HEK293T (cell line): Measurements from ENCODE around the gene CYP26B1.
A peak's percentile ranks its signal among the peaks of the same experiment; 100 is the strongest.

ENCODE experiments used
- CTCF ChIA-PET: fragments of 350-600 bp; formaldehyde crosslinking; extraction: SDS; loops from one replicate; lab custom pipeline; 2021; ENCODE audit warnings: antibody characterized with exemption, inconsistent platforms; lab: Yijun Ruan, JAX
- POLR2A ChIA-PET: fragments of 350-600 bp; formaldehyde crosslinking; extraction: SDS; loops from one replicate; lab custom pipeline; 2020; ENCODE audit warnings: antibody characterized with exemption, inconsistent platforms; lab: Yijun Ruan, JAX
- DNase-seq: peaks from one replicate; pipeline ENCODE4 v3.0.0; 2012; ENCODE audit warnings: mixed read lengths; ENCODE audit errors: extremely low spot score
- ARNT ChIP-seq: fragments of 450-650 bp; IDR thresholded peaks from 2 replicates; pipeline ENCODE4 v1.6.1; 2017; ENCODE audit warnings: mild to moderate bottlenecking
- BHLHE40 ChIP-seq: fragments of 450-650 bp; IDR thresholded peaks from 2 replicates; pipeline ENCODE4 v1.6.1; 2016; ENCODE audit warnings: mild to moderate bottlenecking, moderate library complexity, borderline replicate concordance
- CTBP1 ChIP-seq: fragments of 450-650 bp; IDR thresholded peaks from 2 replicates; pipeline ENCODE4 v1.6.1; 2016; ENCODE audit warnings: borderline replicate concordance
- ELF4 ChIP-seq: fragments of 450-650 bp; IDR thresholded peaks from 2 replicates; pipeline ENCODE4 v1.6.1; 2017; ENCODE audit warnings: antibody characterized with exemption
- FOXA1 ChIP-seq: fragments of 450-650 bp; IDR thresholded peaks from 2 replicates; pipeline ENCODE4 v1.6.1; 2016; ENCODE audit warnings: mild to moderate bottlenecking
- FOXK2 ChIP-seq: fragments of 450-650 bp; IDR thresholded peaks from 2 replicates; pipeline ENCODE4 v1.6.1; 2016; ENCODE audit warnings: mild to moderate bottlenecking
- FOXM1 ChIP-seq: fragments of 450-650 bp; IDR thresholded peaks from 2 replicates; pipeline ENCODE4 v1.6.1; 2017; ENCODE audit warnings: mild to moderate bottlenecking, borderline replicate concordance
- HDGF ChIP-seq: fragments of 450-650 bp; IDR thresholded peaks from 2 replicates; pipeline ENCODE4 v1.6.1; 2017; ENCODE audit warnings: antibody characterized with exemption, borderline replicate concordance
- L3MBTL2 ChIP-seq: fragments of 450-650 bp; conservative IDR thresholded peaks from 2 replicates; pipeline ENCODE4 v1.6.1; 2016; ENCODE audit warnings: mild to moderate bottlenecking
- LEF1 ChIP-seq: fragments of 450-650 bp; IDR thresholded peaks from 2 replicates; pipeline ENCODE4 v1.6.1; 2017; ENCODE audit warnings: mild to moderate bottlenecking, borderline replicate concordance
- NFRKB ChIP-seq: fragments of 450-650 bp; IDR thresholded peaks from 2 replicates; pipeline ENCODE4 v1.6.1; 2016; ENCODE audit warnings: mild to moderate bottlenecking, moderate library complexity
- SP1 ChIP-seq: fragments of 450-650 bp; IDR thresholded peaks from 2 replicates; pipeline ENCODE4 v1.6.1; 2017
- SUZ12 ChIP-seq: fragments of 450-650 bp; IDR thresholded peaks from 2 replicates; pipeline ENCODE4 v1.6.1; 2016; ENCODE audit warnings: mild to moderate bottlenecking
- TARDBP ChIP-seq: fragments of 450-650 bp; IDR thresholded peaks from 2 replicates; pipeline ENCODE4 v1.6.1; 2016
- ZNF384 ChIP-seq: fragments of 450-650 bp; IDR thresholded peaks from 2 replicates; pipeline ENCODE4 v1.6.1; 2016
- TF ChIP-seq, protein P1 (sequence below): fragments of 450-650 bp; IDR thresholded peaks from 2 replicates; pipeline ENCODE4 v1.6.1; 2016

Gene CYP26B1

DNA sequence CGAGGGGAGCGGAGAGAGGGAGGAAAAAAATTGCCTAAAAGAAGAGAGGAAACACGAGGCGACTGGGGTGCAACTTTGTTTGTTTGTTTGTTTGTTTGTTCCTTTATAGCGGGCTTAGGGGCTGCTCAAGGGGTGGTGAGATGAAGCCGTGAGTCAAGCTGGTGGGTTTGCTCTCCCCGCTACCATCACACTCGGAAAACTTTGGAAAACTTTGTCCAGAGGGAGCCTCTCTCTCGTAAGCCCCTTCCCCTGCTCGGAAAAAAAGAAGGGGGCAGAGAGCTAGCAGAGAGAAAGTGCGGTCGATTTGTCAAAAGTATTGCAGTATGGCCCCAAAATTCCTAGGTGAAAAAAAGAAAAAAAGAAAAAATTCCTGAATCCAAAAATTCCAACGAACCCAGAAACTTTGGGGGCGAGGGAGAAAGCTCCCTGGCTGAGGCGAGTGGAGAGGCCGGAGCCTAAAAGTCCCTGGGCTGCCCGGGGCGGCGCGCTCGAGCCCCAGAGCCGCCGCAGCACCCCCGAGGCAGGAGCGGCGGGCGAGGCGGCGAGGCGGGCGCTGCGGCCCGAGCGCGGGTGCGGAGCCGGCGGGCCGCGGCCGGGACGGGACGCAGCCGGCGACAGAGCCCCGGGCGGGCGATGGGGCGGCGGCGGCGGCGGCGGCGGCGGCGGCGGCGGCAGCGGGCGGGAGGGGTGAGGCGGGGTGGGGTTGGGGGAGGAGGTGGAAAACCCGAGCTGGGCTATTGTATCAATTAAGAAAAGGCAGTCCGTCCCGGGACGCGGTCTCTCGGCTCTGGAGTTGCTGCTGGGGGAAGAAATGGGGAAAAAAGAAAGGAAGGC, 558 bp upstream of the CYP26B1 start:
- peak; percentile 32 for DNase-seq
- ChIA-PET POLR2A (no interaction called here), CTCF (interaction anchor here (0.5 to 4.9 kb wide), 2 partner anchors 224 to 323 kb away, joined by 3 to 46 read pairs; no protein-coding TSS in a partner anchor)
- TF ChIP-seq ARNT (no peak), TARDBP (no peak), FOXM1 (no peak), FOXA1 (no peak)

DNA sequence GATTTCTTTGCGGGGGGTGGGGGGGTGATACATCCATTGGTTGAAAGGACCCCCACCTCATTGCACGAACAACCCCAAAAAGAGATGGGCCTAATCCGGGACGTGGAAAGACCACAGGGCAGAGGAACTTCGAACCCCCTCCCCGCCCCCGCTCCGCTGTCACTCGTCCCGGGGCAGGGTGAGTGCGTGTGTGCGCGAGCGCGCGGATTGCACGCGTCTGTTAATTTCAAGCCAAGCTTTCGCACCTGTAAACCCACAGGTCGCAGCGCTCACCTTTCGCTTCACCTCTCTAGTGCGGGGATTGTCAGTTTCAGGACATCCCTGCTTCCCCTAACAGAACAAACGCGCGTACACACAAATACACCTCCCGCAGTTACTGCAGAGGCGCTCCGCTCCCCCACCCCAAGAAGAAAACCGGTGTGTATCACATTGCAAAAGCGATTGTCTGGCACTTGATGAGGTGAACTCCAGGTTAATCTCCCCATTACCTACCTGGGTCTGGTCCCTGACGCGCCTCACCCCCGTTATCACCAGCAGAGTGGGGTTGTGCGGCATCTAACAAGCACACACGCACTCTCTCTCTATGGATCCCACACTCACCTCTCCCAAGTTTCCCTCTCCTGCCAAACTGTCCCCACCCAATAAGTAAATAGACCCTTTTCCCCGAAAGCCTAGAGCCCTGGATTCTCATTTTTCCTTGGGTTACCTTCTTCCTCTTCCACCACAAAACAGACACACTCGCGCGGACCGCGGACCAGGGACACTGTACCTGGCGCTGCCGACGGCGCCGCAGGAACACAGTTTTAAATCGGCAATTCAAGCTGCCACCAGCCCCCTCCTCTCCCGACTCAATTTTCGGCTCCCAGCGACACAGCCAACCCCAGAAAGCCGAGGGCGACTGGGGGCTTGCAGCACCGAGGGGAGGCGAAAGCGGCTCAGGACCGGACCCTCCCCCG, 1.0 kb downstream of the CYP26B1 start:
- ChIA-PET CTCF (interaction anchor here (0.6 kb wide), 1 partner anchor 953 kb away, joined by 4 read pairs; no protein-coding TSS in a partner anchor), POLR2A (no interaction called here)
- TF ChIP-seq NFRKB (no peak), BHLHE40 (no peak), CTBP1 (no peak), LEF1 (no peak), SUZ12 (no peak), ELF4 (no peak), L3MBTL2 (no peak), ARNT (no peak), HDGF (no peak), TARDBP (no peak), SP1 (no peak), ZNF384 (no peak)
- TF ChIP-seq, protein P1, sequence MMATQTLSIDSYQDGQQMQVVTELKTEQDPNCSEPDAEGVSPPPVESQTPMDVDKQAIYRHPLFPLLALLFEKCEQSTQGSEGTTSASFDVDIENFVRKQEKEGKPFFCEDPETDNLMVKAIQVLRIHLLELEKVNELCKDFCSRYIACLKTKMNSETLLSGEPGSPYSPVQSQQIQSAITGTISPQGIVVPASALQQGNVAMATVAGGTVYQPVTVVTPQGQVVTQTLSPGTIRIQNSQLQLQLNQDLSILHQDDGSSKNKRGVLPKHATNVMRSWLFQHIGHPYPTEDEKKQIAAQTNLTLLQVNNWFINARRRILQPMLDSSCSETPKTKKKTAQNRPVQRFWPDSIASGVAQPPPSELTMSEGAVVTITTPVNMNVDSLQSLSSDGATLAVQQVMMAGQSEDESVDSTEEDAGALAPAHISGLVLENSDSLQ: no peak
- no peak for DNase-seq

DNA sequence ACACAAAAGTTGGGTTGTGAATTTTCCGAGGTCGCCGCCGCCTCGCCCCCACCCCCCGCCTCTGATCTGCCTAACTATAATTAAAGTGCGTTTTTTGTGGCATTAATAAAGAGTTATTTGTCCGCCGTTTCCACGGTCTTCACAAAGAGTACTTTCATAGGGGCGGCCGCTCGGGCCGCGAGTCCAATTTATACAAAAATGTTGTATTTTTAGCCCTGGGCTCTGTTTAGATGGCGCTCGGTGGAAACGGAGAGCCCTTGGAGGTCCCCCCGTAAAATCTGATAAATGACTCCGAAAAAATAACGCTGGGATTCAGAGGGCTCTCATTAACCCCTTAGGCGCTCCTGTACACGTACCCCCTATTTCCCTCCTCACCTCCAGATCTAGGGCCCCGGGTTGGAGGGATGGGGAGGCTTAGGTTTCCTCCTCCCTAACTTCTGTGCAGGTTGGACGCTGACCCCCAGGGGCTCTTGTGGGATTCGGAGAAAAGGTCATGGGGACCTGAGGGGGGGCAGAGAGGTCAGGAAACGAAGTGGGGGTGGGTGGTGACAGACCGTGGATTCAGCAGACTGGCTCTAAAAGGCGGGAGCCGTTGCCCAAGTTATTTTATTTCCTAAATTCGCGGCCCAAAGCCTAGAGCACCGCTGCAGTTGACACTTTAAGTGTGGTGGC, 1.9 kb downstream of the CYP26B1 start:
- ChIA-PET POLR2A (interaction anchor here (0.7 kb wide), 1 partner anchor 223 kb away, joined by 3 read pairs; no protein-coding TSS in a partner anchor), CTCF (no interaction called here)
- TF ChIP-seq, protein P1: no peak
- no peak for TF ChIP-seq SP1
- no peak for TF ChIP-seq ARNT
- TF ChIP-seq TARDBP: no peak
- TF ChIP-seq ELF4: no peak
- TF ChIP-seq LEF1: no peak
- TF ChIP-seq SUZ12: no peak
- no peak for TF ChIP-seq ZNF384
- no peak for TF ChIP-seq HDGF
- TF ChIP-seq L3MBTL2: no peak
- no peak for TF ChIP-seq FOXA1
- TF ChIP-seq FOXK2: no peak
- no peak for TF ChIP-seq FOXM1
- TF ChIP-seq CTBP1: no peak
- no peak for TF ChIP-seq NFRKB
- TF ChIP-seq BHLHE40: no peak
- DNase-seq: no peak

DNA sequence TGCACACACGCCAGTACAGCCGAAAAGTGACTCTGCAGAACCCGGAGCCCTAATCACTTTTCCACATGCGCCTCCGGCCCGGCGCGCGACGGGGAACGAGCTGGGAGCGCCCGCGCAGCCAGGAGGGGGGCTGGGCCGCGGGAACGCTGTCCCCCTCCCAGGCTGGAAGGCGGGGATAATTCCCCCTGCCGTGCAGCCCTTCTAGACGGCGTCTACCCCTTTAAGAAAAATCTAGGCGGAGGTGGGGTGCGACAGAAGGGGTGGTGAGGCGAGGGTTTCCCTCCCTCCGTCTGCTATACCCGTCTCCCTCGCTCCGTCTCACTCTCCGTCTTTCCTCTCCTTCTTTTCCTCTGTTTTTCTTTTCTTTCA, 2.4 kb downstream of the CYP26B1 start:
- ChIA-PET CTCF (no interaction called here), POLR2A (interaction anchor here (0.7 kb wide), 1 partner anchor 222 kb away, joined by 3 read pairs; no protein-coding TSS in a partner anchor)
- TF ChIP-seq FOXA1: no peak
- TF ChIP-seq L3MBTL2: peak; percentile 50
- TF ChIP-seq ZNF384: no peak
- TF ChIP-seq ARNT: no peak
- DNase-seq: peak; percentile 54

DNA sequence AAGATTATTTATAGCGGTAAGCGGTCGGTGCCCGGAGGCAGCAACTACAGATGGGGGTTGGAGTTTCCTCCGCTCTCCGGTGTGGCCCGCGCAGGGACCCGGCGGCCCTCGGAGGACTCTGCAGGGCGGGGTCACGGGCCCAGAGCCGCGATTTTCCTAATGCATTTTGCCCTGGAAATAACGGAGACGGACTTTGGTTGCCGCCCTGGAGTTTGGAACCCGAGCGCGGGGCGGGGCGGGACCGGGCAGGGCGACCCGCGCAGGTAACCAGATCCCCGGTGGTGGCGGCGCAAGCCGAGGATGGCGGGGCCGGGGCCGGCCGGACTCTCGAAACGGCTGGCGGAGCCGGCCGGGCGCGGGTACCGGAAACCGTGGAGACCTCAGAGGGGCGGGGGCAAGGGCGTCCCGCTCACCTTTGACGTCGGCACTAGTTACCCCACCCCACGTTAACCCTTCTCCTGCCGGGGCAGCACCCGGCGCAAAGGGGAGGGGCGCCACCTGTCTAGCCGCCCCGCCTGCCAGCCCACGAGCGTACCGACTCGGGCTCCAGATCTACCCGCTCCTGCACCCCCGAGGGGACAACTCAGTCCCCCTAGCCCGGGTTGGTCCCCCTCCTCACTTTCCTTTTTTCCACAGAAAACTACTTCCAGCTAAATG, 2.9 kb downstream of the CYP26B1 start:
- CTCF ChIA-PET: no interaction called here
- POLR2A ChIA-PET: interaction anchor here (0.7 kb wide), 1 partner anchor 222 kb away, joined by 3 read pairs; no protein-coding TSS in a partner anchor
- TF ChIP-seq LEF1: no peak
- no peak for TF ChIP-seq TARDBP
- no peak for TF ChIP-seq SUZ12
- no peak for TF ChIP-seq ZNF384
- TF ChIP-seq FOXK2: no peak
- TF ChIP-seq HDGF: no peak
- no peak for TF ChIP-seq ARNT
- no peak for TF ChIP-seq FOXM1
- no peak for TF ChIP-seq SP1
- no peak for TF ChIP-seq FOXA1
- TF ChIP-seq, protein P1: no peak
- no peak for TF ChIP-seq BHLHE40
- TF ChIP-seq CTBP1: no peak
- TF ChIP-seq ELF4: no peak
- no peak for TF ChIP-seq L3MBTL2
- no peak for TF ChIP-seq NFRKB
- DNase-seq: peak; percentile 70
